Left lung (tissue), 10 donors: Measurements from ENCODE around the gene AP1S1. TPM values are rescaled to one million over a fixed set of nuclear protein-coding genes. Genes with fewer than 3 reads are reported as not detected.

ENCODE experiments used
- ATAC-seq: fragments of 200-7000 bp; cut with Tn5 transposase; one replicate; pipeline ENCODE4 v1.9.1; 2020; ENCODE audit warnings: moderate library complexity
- DNase-seq, 4 donors: peaks; one replicate each; pipeline ENCODE4 v3.0.0-alpha.2; 2013 to 2020
- H3K27ac ChIP-seq, 2 donors: fragments of 200-600 bp; sonication (generic) in 1 of 2; one replicate each; pipeline versions ENCODE4 v1.5.0 to v1.8.0; 2020 to 2021
- H3K27me3 ChIP-seq, 2 donors: fragments of 200-600 bp; sonication (generic) in 1 of 2; one replicate each; pipeline versions ENCODE4 v1.5.0 to v1.8.0; 2020 to 2021
- H3K36me3 ChIP-seq, 2 donors: fragments of 200-600 bp; sonication (generic) in 1 of 2; one replicate each; pipeline versions ENCODE4 v1.5.0 to v1.8.0; 2020 to 2021
- H3K4me1 ChIP-seq, 2 donors: fragments of 200-600 bp; one replicate each; pipeline ENCODE4 v1.8.0; 2021
- H3K4me3 ChIP-seq, 2 donors: fragments of 200-600 bp; sonication (generic) in 1 of 2; one replicate each; pipeline versions ENCODE4 v1.5.0 to v1.8.0; 2020 to 2021; ENCODE audit warnings: mild to moderate bottlenecking in 1 of 2
- H3K9me3 ChIP-seq, 2 donors: fragments of 200-600 bp; sonication (generic) in 1 of 2; one replicate each; pipeline versions ENCODE4 v1.5.0 to v1.8.0; 2020 to 2021
- CTCF ChIP-seq, 2 donors: fragments of 200-600 bp; sonication (generic) in 1 of 2; IDR thresholded peaks; one replicate each; pipeline versions ENCODE4 v1.5.0 to v1.8.0; 2021; ENCODE audit warnings: antibody characterized with exemption in 2 of 2
- intact Hi-C, 2 donors: fragments of 100-400 bp; cut with DNase I; formaldehyde crosslinking; loops; one replicate each; pipeline versions ENCODE4 v1.11.2 to v1.14.2; 2022
- polyA plus RNA-seq, 6 donors: library from polyadenylated mRNA; unstranded; fragments of 120-200 nt; gene quantifications; one replicate each; pipeline ENCODE4 v1.2.1, GENCODE V29; 2013; ENCODE audit not compliant: insufficient read length in 6 of 6
- total RNA-seq, 2 donors: library from RNA; stranded (reverse); fragmentation: NEBNext Ultra II Directional; extraction: Animal tissue kit (Norgen Biotek cat#: 25700); gene quantifications; one replicate each; pipeline ENCODE4 v1.2.1, GENCODE V29; 2021
- donor health status: DM: no; HTN: yes; CAD: no.
- donor health status: DM: no; HTN: no; CAD: no.

AP1S1 gene
- total and polyA plus RNA-seq, 8 donors = 39.4 to 92.6 (median 85.1) TPM

GRCh38 chr7:101123703-101124068, 30.6 kb upstream of the AP1S1 start:
- H3K4me3 ChIP-seq = no peak overlapping the region
- ATAC-seq (no peak), DNase-seq (no peak)
- H3K4me1 ChIP-seq = peaks cover 17 to 70% of the 10 kb centered on the region in 2 donors
- H3K9me3 ChIP-seq = no peaks in the 10 kb centered on the region
- H3K27me3 ChIP-seq = peaks cover 0 to 58% of the 10 kb centered on the region in 2 donors
- H3K36me3 ChIP-seq = no peaks in the 10 kb centered on the region
- TF ChIP-seq CTCF (IDR thresholded peaks at IDR 0.05) = no peak
- peak overlapping the region in 1 of 2 donors; percentile 74 for H3K27ac ChIP-seq
- intact Hi-C loops = no loop called here

- no peak overlapping the region for H3K4me3 ChIP-seq
- H3K4me1 ChIP-seq = peaks cover 17 to 71% of the 10 kb centered on the region in 2 donors
- DNase-seq = peak in 1 of 4 donors; percentile 65
- H3K36me3 ChIP-seq = no peaks in the 10 kb centered on the region
- TF ChIP-seq CTCF (IDR thresholded peaks at IDR 0.05) = no peak
- intact Hi-C loops = no loop called here
- H3K27ac ChIP-seq = peak overlapping the region; percentile 63 to 83
- H3K9me3 ChIP-seq = no peaks in the 10 kb centered on the region
- peaks cover 0 to 58% of the 10 kb centered on the region in 2 donors for H3K27me3 ChIP-seq
- ATAC-seq = peak; percentile 7
Measured at GRCh38 chr7:101124376-101125056, 29.8 kb upstream of the AP1S1 start.

DNA sequence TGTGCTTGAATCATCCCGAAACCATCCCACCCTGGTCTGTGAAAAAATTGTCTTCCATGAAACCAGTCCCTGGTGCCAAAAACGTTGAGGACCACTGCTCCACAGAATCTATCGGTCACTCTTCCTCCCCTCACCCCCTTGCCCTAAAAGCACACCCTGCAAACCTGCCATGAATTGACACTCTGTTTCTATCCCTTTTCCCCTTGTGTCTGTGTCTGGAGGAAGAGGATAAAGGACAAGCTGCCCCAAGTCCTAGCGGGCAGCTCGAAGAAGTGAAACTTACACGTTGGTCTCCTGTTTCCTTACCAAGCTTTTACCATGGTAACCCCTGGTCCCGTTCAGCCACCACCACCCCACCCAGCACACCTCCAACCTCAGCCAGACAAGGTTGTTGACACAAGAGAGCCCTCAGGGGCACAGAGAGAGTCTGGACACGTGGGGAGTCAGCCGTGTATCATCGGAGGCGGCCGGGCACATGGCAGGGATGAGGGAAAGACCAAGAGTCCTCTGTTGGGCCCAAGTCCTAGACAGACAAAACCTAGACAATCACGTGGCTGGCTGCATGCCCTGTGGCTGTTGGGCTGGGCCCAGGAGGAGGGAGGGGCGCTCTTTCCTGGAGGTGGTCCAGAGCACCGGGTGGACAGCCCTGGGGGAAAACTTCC, 28.2 kb upstream of the AP1S1 start:
- H3K36me3 ChIP-seq = peaks cover 0 to 10% of the 10 kb centered on the region in 2 donors
- DNase-seq (peak in 3 of 4 donors; percentile 54 to 77 (median 75)), ATAC-seq (peak; percentile 38)
- H3K4me1 ChIP-seq = peaks cover 17 to 75% of the 10 kb centered on the region in 2 donors
- intact Hi-C loops = no loop called here
- no peaks in the 10 kb centered on the region for H3K9me3 ChIP-seq
- H3K4me3 ChIP-seq = no peak overlapping the region
- TF ChIP-seq CTCF (IDR thresholded peaks at IDR 0.05) = no peak
- H3K27me3 ChIP-seq = peaks cover 0 to 58% of the 10 kb centered on the region in 2 donors
- peak overlapping the region; percentile 63 to 83 for H3K27ac ChIP-seq

DNA sequence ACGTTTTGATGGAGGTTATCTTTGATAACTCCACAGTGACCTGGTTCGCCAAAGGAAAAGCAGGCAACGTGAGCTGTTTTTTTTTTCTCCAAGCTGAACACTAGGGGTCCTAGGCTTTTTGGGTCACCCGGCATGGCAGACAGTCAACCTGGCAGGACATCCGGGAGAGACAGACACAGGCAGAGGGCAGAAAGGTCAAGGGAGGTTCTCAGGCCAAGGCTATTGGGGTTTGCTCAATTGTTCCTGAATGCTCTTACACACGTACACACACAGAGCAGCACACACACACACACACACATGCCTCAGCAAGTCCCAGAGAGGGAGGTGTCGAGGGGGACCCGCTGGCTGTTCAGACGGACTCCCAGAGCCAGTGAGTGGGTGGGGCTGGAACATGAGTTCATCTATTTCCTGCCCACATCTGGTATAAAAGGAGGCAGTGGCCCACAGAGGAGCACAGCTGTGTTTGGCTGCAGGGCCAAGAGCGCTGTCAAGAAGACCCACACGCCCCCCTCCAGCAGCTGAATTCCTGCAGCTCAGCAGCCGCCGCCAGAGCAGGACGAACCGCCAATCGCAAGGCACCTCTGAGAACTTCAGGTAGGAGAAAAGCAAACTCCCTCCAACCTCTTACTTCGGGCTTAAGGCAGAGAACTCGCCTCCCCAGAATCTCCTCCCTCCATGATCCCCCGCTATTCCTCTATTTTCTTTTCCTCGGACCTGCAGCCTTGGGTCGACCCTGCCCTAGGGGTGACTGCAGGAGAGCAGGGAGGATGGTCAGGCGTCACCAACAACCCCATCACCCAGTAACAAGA, 27.4 kb upstream of the AP1S1 start, which contains the start of gene SERPINE1:
Gene SERPINE1 (plus strand): TSS at position 454 of the 809 bp plus-strand sequence. CDS start 1,290 bp downstream, outside the sequence.
- ATAC-seq = peak; percentile 77
- DNase-seq = peak; percentile 79 to 95 (median 86)
- TF ChIP-seq CTCF (IDR thresholded peaks at IDR 0.05) = no peak
- peaks cover 0 to 15% of the 10 kb centered on the region in 2 donors for H3K36me3 ChIP-seq
- H3K27ac ChIP-seq = peak within 1 kb of the TSS; percentile 63 to 83
- intact Hi-C loops = no loop called here
- peaks cover 17 to 68% of the 10 kb centered on the region in 2 donors for H3K4me1 ChIP-seq
- peaks cover 0 to 58% of the 10 kb centered on the region in 2 donors for H3K27me3 ChIP-seq
- H3K4me3 ChIP-seq = peak within 1 kb of the TSS; percentile 17 to 41
- no peaks in the 10 kb centered on the region for H3K9me3 ChIP-seq
